B cell (primary cell): Measurements from ENCODE around the gene IFNE. TPM values are rescaled to one million over a fixed set of nuclear protein-coding genes. Genes with fewer than 3 reads are reported as not detected.

Experiments
- ATAC-seq: fragments of 200-7000 bp; cut with Tn5 transposase; one replicate; pipeline ENCODE4 v1.10.0; 2021; ENCODE audit warnings: low read depth, mild to moderate bottlenecking, moderate number of reproducible peaks, moderate library complexity
- CTCF ChIA-PET: fragments of 350-600 bp; sonication (Branson Sonifier 250); formaldehyde crosslinking; loops from one replicate; lab custom pipeline; 2021; ENCODE audit warnings: antibody characterized with exemption, inconsistent platforms; lab: Charles Lee
- POLR2A ChIA-PET: fragments of 350-600 bp; sonication (Branson Sonifier 250); formaldehyde crosslinking; loops from one replicate; lab custom pipeline; 2021; ENCODE audit warnings: antibody characterized with exemption; lab: Charles Lee
- DNase-seq: peaks from one replicate; pipeline ENCODE4 v3.0.0; 2013
- H2AFZ ChIP-seq: 2 replicates; pipeline ENCODE4 v1.6.1; 2012; ENCODE audit warnings: mild to moderate bottlenecking, low read depth, low read length; ENCODE audit not compliant: insufficient read depth, poor library complexity, severe bottlenecking
- H3K27ac ChIP-seq, 2 donors: 1 replicate in 1 of 2; 2 replicates in 1 of 2; pipeline ENCODE4 v1.5.1; 2012 to 2013; ENCODE audit warnings: low read length in 2 of 2, mild to moderate bottlenecking in 2 of 2, moderate library complexity in 1 of 2
- H3K27me3 ChIP-seq, 4 experiments: fragments of 200-600 bp in 1 of 4; sonication (generic) in 1 of 4; replicated peaks in 1 of 4; 1 replicate in 2 of 4; 2 replicates in 2 of 4; pipeline versions ENCODE4 v1.6.1 to v1.7.0; 2013 to 2016; ENCODE audit warnings: low read length in 3 of 4, mild to moderate bottlenecking in 2 of 4, mixed read lengths in 1 of 4, moderate library complexity in 1 of 4; ENCODE audit not compliant: insufficient read depth in 4 of 4, control insufficient read depth in 3 of 4; ENCODE audit errors: control extremely low read depth in 1 of 4
- H3K36me3 ChIP-seq, 2 experiments: replicated peaks in 1 of 2; 1 replicate in 1 of 2; 2 replicates in 1 of 2; pipeline versions ENCODE4 v1.6.1 to v1.7.1; 2013; ENCODE audit warnings: low read length in 1 of 2; ENCODE audit not compliant: insufficient read depth in 2 of 2, control insufficient read depth in 1 of 2; ENCODE audit errors: control extremely low read depth in 1 of 2, extremely low read depth in 1 of 2
- H3K4me1 ChIP-seq, 2 donors: fragments of 200-600 bp in 1 of 2; sonication (generic) in 1 of 2; 1 replicate in 1 of 2; 2 replicates in 1 of 2; pipeline versions ENCODE4 v1.5.1 to v1.6.1; 2013 to 2017; ENCODE audit warnings: low read length in 2 of 2; ENCODE audit not compliant: control insufficient read depth in 2 of 2, insufficient read depth in 2 of 2
- H3K4me2 ChIP-seq: replicated peaks from 2 replicates; pipeline ENCODE3; 2012; ENCODE audit warnings: mild to moderate bottlenecking, low read depth, low read length; ENCODE audit not compliant: poor library complexity, severe bottlenecking
- H3K4me3 ChIP-seq, 5 experiments: fragments of 200-600 bp in 1 of 5; sonication (generic) in 1 of 5; 1 replicate in 3 of 5; 2 replicates in 2 of 5; pipeline versions ENCODE4 v1.5.1 to v1.7.0; 2011 to 2016; ENCODE audit warnings: low read length in 4 of 5, mild to moderate bottlenecking in 4 of 5, low read depth in 2 of 5, control low read depth in 1 of 5, moderate library complexity in 1 of 5; ENCODE audit not compliant: insufficient read depth in 1 of 5; ENCODE audit errors: control extremely low read depth in 1 of 5, extremely low read depth in 1 of 5
- H3K79me2 ChIP-seq: fragments of 200-600 bp; sonication (generic); one replicate; pipeline ENCODE4 v1.6.0; 2016; ENCODE audit warnings: low read length; ENCODE audit not compliant: control insufficient read depth, insufficient read depth
- H3K9ac ChIP-seq: fragments of 200-600 bp; sonication (generic); 2 replicates; pipeline ENCODE4 v1.6.1; 2017; ENCODE audit warnings: mild to moderate bottlenecking, low read length, moderate library complexity
- H3K9me3 ChIP-seq, 3 donors: one replicate each; pipeline versions ENCODE4 v1.6.1 to v1.7.1; 2013; ENCODE audit warnings: low read length in 2 of 3; ENCODE audit not compliant: control insufficient read depth in 2 of 3, insufficient read depth in 1 of 3; ENCODE audit errors: control extremely low read depth in 1 of 3
- H4K20me1 ChIP-seq: 2 replicates; pipeline ENCODE4 v1.6.0; 2012; ENCODE audit warnings: mild to moderate bottlenecking, low read length; ENCODE audit not compliant: insufficient read depth, control insufficient read depth, poor library complexity, severe bottlenecking
- H3K27ac Mint-ChIP-seq: one replicate; pipeline ENCODE4 v1.8.0; 2021; ENCODE audit warnings: mixed read lengths
- H3K27me3 Mint-ChIP-seq: one replicate; pipeline ENCODE4 v1.8.0; 2021; ENCODE audit warnings: mixed read lengths
- H3K4me1 Mint-ChIP-seq: one replicate; pipeline ENCODE4 v1.8.0; 2021; ENCODE audit warnings: mixed read lengths
- H3K4me3 Mint-ChIP-seq: one replicate; pipeline ENCODE4 v1.8.0; 2021; ENCODE audit warnings: mixed read lengths
- H3K9me3 Mint-ChIP-seq: one replicate; pipeline ENCODE4 v1.8.0; 2022; ENCODE audit warnings: mixed read lengths; ENCODE audit not compliant: insufficient read depth
- CTCF ChIP-seq: fragments of 200-600 bp; IDR thresholded peaks from one replicate; pipeline ENCODE4 v1.8.0; 2022; ENCODE audit warnings: antibody characterized with exemption, mild to moderate bottlenecking
- EZH2 ChIP-seq: IDR thresholded peaks from 2 replicates; pipeline ENCODE4 v1.6.1; 2012; ENCODE audit warnings: borderline replicate concordance, low read depth, mild to moderate bottlenecking, moderate library complexity, low read length; ENCODE audit not compliant: insufficient read depth, poor library complexity, severe bottlenecking
- WGBS: methylation state at CpG from one replicate; pipeline ENCODE4 v1.1.5; 2013; ENCODE audit warnings: missing lambda C conversion rate; ENCODE audit not compliant: insufficient coverage; 5-methylcytosine and 5-hydroxymethylcytosine counted together
- intact Hi-C: fragments of 100-400 bp; cut with micrococcal nuclease; formaldehyde crosslinking; loops from one replicate; pipeline ENCODE4 v1.10.0; 2022
- polyA plus RNA-seq: library from polyadenylated mRNA; depleted of rRNA; stranded (reverse); fragments of >200 nt; gene quantifications from 2 replicates; pipeline ENCODE4 v1.2.3, GENCODE V29; 2012
- total RNA-seq, 2 donors: library from RNA; stranded (reverse); fragments of 120-200 nt in 1 of 2; gene quantifications; 1 replicate in 1 of 2; 2 replicates in 1 of 2; pipeline versions ENCODE4 v1.2.3 to v1.2.4, GENCODE V29; 2013 to 2022

The IFNE gene
- total and polyA plus RNA-seq, 2 donors (not counting 1 experiment from before 2014, with no cell fraction given), result not detected

DNA sequence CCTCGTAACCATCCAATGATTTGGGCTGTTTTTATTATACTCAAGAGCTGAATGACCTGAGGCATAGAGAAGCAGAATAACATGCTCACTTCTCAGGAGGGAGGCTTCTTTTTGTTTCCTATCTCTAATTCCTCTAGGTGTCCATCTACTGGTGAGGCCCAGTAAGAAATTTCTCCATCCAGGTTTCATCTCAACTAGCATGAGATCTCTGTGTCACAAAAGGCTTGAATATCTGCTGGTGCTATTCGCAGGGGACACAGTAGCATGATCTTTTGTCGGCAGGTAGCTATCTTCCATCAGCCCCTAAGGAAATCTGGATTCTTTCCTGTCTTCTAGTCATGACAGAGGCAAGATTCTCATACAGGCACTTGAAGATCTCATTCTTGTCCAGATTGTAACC is 8.9 kb downstream of the IFNE start:
- ChIA-PET POLR2A (no interaction called here), CTCF (interaction anchor here (1.3 kb wide), 1 partner anchor 144 kb away, joined by 3 read pairs; no protein-coding TSS in a partner anchor)

DNA sequence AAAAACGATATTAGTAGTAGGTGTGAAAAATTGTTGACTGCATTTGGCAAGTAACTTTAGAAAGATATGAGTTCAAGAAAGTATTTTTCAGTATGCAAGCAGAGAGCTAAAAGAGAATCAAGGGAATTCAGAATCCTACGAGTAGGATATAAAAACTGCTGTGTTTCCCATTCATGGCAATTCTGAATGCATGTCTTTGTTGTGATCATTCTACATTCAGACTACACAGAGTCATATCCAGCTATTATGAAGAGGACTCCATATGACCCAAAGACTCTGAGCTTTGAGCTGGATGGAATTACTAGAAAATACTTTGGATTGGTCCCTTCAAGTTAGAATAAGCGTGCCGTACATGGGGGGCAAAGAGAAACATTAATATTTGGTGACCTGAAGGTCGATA is 12.0 kb downstream of the IFNE start:
- Histone ChIP-seq H2AFZ (no peak overlapping the region), H3K27ac (no peak overlapping the region), H3K4me3 (no peak overlapping the region), H3K27me3 (peaks cover 0 to 6% (median 2%) of the 10 kb centered on the region in 4 experiments), H3K4me1 (no peaks in the 10 kb centered on the region), H3K9ac (no peak overlapping the region), H3K36me3 (no peaks in the 10 kb centered on the region), H3K9me3 (peaks cover 0 to 5% (median 0%) of the 10 kb centered on the region in 3 donors), H4K20me1 (no peaks in the 10 kb centered on the region), H3K4me2 (no peak overlapping the region), H3K79me2 (no peaks in the 10 kb centered on the region)
- no peaks in the 10 kb centered on the region for H3K4me1 Mint-ChIP-seq
- ChIA-PET POLR2A (no interaction called here), CTCF (no interaction called here)
- TF ChIP-seq CTCF (no peak), EZH2 (no peak)
- 67% methylated on average over 1 of the region's 5 CpGs for WGBS
- no peak overlapping the region for H3K27ac Mint-ChIP-seq
- H3K9me3 Mint-ChIP-seq, result no peaks in the 10 kb centered on the region
- no peak for ATAC-seq
- no peak overlapping the region for H3K4me3 Mint-ChIP-seq
- intact Hi-C loops, result no loop called here
- DNase-seq, result no peak
- H3K27me3 Mint-ChIP-seq, result peaks cover 40% of the 10 kb centered on the region

More for the DNA sequence above, 8.9 kb downstream of the IFNE start:
- Histone ChIP-seq H3K4me1 (no peaks in the 10 kb centered on the region), H3K27me3 (peaks cover 0 to 6% (median 0%) of the 10 kb centered on the region in 4 experiments), H3K36me3 (no peaks in the 10 kb centered on the region), H3K79me2 (no peaks in the 10 kb centered on the region), H3K9me3 (no peaks in the 10 kb centered on the region), H3K27ac (no peak overlapping the region), H2AFZ (no peak overlapping the region), H4K20me1 (no peaks in the 10 kb centered on the region), H3K4me3 (no peak overlapping the region), H3K9ac (no peak overlapping the region), H3K4me2 (no peak overlapping the region)
- TF ChIP-seq EZH2 (no peak), CTCF (no peak)
- Mint-ChIP-seq H3K4me3 (no peak overlapping the region), H3K27me3 (peaks cover 37% of the 10 kb centered on the region), H3K27ac (no peak overlapping the region), H3K9me3 (no peaks in the 10 kb centered on the region), H3K4me1 (no peaks in the 10 kb centered on the region)
- 100% methylated on average over 2 of the region's 3 CpGs for WGBS
- no peak for DNase-seq
- intact Hi-C loops, result no loop called here
- no peak for ATAC-seq
